NCI-H1417 treated with DMSO at 0.1 percent for 48 hours (cell line): Measurements from ENCODE around the gene AUTS2.
A peak's percentile ranks its signal among the peaks of the same experiment; 100 is the strongest.

Experiments
- DNase-seq: peaks from one replicate; lab custom pipeline; 2025; lab: John Stamatoyannopoulos, UW

The AUTS2 gene

DNA sequence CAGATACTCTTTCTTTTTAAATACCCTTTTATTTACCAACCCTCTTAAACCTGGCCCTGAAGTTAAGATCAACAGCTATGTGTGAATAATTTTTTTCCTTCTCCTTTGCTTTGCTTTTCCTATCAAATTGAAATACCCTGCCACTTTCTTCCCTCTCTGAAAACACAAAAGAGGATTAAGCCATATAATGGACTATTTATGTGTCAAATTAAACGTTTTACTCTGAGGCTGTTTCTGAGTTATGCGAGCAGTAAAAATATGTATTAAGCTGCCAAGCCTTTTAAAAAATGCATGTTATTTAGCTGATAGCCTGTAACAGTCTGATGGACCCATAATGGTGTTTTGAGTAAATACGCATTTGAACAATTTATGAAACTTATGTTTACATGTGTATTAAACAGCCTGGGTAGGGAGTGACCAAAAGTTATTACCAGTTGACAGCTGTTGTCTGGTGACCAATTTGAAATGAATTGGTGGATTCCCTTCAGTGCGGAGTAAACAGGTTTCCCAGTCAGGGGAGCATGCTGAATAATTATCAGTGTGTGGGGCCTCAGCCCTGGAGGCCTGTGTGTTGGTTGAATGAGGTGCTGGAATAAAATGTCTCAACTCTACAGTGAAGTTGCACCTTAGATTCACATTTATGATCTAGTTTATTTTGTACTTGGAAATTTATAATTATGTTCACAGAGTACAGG lies 89.6 kb downstream of the AUTS2 start:
- peak; percentile 74 for DNase-seq

DNA sequence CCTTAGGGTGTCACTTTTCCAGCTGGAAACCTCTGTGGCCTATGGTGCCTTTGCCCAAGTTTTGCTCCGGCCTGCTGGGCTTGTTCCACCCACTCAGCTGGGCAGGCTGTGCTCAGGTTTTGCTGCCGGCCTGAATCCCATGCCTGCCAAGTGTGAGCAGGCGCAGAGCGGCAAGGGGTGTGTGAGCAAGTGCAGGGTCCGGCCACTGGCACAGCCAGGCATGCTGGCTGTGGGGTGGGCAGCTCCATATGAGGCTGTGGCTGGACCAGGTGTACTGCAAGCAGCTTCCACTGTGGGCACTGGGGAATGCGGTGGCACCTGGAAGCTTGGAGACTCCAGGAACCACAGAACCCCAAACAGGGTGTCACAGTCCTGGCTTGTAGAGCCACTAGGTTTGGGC lies 92.1 kb downstream of the AUTS2 start:
- no peak for DNase-seq

DNA sequence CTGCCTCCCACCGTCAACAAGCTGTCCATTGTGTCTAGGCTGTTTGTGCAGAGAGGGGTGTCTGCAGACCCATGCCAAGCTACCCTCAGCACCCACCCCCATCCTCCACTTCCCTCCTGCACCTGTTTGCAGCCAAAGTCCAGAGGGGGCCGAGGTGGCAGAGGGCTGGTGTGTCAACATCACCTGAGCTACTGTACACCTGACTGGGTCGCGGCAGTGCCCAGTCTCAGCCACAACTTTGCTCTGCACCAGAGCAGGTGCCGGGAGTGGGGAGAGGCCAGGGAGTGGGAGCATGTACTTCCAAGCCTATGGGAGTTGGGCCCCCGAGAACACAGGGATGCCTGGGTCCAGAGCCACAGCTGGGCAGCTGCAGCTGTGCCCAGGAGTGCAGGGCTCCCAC lies 93.1 kb downstream of the AUTS2 start:
- DNase-seq: no peak

DNA sequence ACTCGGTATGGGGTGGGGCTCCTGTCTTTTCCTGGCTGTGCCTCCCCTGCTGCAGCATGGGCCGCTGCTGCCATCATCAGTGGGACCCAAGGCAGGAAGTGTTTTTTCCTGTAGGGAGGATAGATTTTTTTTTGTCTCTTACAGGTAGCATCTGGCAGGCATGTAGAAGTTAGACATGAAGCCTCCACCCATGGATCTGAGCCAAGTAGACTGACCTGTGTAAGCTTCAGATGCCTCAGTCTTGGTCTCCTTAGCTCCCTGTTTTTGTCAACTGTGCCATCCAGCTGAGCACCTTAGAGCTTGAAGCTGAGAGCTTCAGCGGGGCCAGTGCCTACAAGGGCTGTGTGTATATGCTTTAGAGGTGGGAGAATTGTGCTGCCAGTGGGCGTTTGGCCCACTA lies 93.5 kb downstream of the AUTS2 start:
- DNase-seq: no peak

DNA sequence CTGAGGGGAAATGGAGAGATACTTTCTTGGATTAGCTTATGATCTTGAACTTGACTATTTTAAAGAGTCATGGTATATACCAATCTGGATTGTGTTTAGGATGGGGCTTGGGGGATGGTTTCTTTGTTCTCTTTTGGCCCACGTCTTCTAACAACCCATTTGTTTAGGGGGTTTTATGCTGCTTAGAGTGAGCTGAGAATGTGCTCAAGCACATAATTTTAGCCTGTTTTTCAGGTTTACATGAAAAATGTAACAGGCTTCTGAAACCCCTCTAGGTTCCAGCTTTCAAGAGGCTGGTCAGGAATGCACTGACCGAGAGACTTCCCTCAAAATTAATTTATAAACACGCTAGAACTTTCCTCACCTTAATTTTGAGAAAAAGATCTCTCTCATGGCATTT lies 94.3 kb downstream of the AUTS2 start:
- DNase-seq: no peak

DNA sequence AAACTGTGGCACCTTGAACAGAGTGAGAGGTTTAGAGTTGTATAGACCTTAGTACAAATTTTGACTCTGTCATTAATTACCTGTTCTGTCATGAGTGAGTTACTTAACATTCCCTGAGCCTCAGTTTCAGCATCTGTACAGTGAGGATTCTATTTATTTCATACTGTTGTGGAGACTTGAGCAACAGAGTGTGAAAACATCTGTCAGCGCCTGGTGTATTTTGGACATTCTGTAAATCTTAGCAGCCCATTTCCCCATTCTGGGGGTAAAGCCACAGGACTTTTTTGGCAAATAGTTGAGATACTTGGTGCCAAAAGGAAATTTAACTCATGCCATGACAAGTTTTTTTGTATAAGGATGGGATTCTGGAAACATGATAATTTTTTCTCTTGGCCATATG lies 94.8 kb downstream of the AUTS2 start:
- DNase-seq: no peak

DNA sequence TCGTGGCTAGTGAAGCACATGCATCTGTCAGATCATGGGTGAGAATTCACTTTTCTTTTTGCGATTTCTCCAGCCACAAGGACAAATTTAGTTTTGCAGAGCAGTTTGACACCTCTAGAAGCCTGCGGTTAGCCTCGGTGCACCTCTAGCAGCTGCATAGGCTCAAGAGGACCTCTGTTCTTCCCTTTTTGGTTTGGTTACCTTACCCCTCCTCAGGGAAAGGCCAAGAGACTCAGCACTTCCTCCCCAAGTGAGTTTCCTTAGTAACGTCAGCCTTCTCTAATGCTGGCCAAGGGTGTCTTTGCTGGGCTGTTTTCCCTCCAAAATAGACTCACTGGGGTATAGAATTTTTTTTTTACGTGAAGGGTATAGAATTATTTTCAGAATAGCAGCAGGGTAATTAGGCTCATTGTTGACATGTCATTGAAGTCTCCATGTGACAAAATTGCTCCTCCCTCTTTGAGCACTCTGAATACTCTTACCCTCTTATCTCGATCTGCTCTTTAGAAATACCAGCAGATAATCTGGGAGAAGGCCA lies 97.8 kb downstream of the AUTS2 start:
- DNase-seq: no peak

DNA sequence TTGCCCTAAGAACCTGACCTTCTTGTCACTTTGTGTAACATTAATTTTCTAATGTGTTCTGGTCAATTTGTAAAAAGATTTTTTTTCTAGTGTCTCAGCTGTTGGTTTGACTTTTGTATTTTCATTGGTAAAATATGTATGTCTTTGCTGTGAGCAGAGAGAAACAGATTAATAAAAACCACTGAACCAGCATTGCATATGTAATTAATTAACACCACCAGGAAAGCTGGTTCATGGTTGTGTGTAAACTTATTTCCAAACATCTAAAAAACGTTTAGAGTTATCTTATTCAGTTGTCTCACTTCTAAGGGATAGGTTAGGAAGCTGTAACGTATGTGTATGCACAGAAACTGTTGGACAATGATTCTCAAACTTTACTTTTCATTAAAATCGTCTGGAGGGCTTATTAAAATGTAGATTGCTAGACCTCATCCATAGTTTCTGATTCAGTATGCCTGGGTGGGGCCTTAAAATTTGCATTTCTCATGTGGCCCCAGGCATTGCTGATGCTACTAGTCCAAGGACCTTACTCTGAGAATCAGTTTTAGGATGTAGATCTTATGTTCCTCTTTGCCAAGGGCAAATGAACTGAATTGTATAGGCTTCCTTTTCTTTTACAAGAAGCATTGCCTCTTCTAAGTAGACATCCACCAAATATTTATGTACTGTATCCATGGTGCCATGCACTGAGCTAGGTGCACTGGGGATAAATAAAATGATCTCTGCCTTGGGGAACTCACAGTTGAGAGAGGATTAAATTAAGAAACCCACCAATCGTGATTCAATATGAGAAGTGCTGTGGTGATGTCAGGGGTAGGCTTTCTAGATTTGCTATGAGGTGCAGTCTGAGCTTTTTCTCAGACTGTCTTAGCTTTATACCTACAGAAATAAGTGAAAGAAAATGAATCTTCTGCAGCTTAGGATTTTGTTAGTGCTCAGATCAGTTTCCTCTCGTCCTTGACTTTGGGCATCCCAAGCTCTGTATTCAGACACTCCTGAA lies 98.7 kb downstream of the AUTS2 start:
- no peak for DNase-seq

DNA sequence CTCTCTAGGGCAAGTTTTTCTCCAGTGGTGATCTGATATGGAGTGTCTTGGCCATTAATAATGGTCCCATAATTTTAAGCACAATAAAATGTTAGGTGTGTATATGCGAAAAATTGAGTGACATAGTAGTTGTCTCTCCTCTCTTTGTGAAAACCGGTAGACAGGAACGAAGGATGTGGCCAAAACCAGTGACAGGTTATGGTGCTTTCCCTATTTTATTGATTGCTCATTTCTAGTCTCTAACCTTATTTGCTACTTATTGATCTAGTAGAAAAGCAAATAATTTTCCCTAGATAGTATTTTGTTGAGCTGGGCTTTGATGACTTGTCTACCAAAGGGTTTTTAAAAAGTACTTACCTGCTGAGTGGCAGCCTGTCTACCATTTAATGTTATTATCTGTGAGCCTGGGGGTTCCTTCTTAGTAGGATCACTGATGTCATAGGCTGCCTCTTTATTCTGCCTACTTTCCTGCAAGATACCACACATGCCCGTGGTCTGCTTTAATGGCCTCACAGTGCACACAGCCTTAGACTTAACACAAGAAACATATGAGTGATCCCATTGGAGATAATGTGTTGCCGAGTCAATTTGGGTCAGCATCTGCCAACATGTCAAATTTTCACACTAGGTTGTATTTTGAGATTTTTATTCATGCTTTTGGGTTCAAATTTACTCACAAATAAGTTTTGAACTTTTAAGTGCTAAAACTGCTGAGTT lies 100.0 kb downstream of the AUTS2 start:
- no peak for DNase-seq

DNA sequence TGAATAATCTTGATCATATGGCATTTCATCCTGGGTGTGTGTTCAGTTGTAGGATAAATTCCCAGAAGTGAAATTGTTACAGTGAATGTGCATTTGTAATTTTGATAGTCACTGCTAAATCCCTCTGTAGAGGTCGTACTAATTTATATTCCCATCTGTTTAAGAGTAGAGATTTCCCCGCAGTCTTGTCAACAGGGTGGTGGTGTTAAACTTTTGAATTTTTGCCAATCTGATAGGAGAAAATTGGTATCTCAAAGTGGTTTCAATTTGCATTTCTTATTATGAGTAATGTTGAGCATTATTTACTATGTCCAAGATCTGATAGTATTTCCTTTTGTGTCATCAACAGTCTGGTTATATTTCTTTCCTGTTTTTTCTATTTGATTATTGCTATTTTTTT lies 101.7 kb downstream of the AUTS2 start:
- DNase-seq: no peak

DNA sequence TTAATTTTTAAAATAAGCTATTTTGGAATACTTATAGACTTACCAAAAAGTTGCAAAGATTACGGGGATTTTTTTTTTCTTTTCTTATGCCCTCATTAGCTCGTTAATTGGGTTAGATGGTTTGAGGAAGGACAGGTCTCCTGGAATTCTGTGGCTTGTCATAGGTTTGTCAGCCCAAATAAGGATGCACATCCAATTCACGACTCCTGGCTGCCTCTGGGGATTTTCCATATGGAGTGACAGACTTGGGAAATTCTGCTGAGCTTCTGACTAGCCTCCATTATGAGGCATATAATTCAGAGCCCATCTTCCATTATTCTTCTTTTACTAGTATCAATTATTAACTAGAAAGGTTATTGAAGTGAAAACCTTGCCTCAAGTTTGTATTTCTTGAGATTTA lies 102.1 kb downstream of the AUTS2 start:
- DNase-seq: no peak

DNA sequence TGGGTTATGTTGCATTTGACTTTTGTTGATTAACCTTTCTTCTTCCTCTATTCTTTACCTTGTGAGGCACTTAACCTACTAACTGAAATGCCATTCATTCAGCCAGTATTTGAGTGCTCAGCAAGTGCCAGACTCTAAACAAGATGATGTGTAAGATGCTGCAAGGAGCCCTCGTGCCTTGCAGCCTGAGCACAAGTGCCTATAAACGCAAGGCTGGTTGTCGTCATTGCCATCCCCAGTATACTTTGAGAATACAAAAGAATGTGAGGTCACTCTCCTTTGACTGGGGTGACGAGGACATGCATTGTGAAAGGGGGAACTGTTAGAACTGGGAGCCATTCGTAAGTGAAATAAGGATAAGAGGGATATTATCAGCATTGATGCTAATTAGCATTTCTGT lies 103.0 kb downstream of the AUTS2 start:
- no peak for DNase-seq

DNA sequence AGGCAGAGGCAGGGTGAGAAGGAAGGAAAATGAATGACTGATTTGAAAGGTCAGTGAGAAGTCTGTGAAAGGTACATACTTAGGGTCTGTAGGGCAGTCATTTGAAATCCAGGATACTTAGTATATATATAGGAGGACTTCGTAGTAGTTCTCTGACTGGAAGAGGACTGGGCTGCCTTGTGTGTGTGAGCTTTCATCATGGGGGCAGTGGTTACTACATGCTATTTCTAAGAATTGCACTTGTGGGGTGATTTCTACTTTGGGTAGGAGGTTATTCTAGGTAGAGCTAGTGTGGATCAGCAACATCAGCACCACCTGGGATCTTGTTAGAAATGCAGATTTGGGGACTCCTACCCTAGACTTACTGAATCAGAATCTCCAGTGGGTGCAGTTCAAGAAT lies 104.1 kb downstream of the AUTS2 start:
- no peak for DNase-seq

DNA sequence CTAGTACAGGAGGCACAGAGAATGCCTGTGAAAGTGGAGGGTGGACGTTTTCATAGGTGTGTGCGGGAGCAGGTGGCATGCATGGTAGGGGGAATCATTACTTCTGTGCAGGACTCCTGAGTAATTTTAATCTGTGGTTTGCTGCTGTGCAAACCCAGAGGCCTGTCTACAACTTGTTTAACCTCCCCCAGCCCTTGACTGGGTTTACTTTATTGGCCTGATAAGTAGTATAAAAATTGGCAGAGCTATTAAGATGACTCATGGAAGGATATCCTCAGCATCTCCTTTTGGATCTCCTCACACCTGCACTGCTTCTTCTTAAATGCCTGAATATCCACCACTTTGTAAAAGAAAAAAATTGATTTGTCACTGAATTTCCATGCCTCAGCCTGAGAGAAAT lies 104.8 kb downstream of the AUTS2 start:
- DNase-seq: no peak

DNA sequence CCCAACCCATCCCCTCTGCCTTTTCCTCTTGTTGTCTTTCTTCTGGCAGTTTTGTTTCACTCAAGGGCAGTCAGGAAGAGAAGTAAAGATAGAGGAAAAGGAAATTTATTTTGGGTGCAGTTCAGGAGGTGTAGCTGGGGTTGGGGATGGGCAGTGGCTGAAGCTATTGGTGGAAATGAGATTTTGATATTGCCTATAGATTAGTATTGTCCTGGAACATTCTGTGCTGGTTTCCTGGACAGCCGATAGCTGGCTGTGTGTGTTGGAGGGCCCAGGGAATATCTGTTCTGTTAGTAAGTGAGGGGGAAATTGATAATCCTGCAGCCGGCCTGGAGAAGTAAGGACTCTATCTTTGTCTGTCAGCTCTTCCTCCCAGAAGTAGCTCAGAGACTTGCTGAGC lies 107.8 kb downstream of the AUTS2 start:
- no peak for DNase-seq

DNA sequence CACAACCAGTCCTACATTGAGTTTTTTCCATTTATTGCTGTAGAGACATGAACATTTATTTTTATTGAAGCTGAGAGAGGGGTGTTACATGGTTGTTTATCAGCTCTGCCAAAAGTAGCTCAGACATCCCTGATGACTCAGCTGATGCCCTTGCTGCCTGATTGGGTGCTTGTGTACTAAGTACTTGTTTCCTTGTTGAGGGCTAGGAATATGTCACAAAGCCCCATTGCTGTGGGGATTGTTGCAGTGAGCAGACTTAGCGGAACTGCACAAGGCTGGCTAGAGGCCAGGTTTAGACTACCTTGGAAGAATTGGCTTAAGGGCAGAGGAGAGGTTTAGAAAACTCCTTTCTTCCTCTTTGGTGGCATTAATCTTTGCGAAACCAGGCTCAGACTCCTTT lies 110.6 kb downstream of the AUTS2 start:
- DNase-seq: no peak

DNA sequence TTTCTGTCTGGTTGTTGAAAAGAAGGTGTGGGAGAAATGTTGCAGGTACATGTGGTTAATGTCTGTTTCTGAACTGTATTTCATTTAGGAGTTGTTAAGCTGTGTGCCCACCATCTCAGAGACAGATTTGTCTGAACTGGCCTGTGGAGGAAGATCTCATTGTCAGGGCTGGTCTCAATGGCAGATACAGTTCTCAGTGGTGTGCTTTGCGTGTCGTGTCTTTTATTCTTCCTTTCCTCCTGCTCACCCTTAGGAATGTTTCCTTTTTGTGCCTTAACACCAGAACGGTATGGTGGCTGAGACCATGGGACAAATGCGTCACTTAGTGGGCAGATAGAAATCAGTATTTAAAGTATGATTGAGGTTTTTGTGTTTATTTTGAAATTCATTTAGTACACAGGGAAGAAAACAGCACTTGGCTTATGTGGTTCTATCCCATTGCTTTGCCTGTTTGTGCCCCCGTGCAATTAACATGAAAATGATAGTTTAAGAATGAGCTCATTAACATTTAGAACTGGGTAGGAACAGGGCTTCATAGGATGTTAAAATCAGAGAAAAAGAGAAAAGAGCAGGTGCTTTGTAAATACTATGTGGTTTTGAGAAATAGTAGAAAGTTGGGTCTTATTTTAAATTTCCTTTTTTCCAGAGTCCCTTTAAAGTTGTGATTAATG lies 112.6 kb downstream of the AUTS2 start:
- DNase-seq: no peak

DNA sequence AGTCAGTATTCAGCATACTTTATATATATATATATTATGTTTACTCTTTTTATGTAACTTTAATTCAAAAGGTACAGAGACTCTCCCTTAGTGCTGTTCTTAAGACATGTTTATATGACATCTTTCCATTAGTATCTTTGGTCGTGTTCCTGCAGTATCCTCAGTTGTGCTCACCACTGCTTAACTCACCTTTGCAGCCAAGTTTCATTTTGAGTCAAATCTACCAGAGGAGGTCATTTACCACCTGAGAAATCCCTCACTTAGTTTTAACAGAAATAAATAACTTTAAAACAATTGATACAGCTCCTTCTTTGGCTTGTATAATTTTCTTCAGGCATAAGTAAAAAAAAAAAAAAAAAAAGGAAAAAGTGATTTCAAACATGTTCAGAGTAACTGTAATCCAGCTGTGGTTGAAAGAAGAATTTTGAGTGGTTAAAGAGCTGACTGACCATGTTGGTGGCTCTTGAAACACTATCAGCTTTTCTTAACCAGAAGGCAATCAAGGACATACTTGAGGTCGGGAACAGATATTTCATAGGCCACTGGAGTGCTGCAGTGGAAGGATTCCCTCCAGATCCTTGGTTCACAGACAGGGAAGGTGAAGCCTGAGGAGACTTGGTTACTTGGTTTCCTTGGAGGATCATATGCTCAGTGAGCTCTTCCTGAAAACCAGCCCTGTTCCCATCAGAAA lies 116.8 kb downstream of the AUTS2 start:
- no peak for DNase-seq

DNA sequence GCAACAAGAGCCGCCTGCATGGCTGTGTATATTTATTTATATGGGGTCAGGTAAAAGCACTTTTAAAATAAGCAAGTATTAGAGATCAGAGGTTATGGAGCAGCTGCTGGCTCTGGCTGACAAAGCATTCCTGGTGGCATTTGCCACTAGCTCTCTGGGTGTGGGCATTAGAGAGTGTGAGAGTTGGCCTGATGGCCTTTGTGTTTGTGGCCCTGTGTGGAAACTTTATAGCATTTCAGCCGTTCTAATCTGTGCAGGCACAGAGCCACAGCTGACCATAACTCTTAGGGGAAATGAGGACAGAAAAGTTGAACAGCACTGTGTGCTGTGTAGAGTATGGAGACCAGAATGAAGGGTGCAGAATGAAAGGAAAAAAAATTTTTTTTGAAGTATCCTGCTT lies 118.9 kb downstream of the AUTS2 start:
- no peak for DNase-seq

DNA sequence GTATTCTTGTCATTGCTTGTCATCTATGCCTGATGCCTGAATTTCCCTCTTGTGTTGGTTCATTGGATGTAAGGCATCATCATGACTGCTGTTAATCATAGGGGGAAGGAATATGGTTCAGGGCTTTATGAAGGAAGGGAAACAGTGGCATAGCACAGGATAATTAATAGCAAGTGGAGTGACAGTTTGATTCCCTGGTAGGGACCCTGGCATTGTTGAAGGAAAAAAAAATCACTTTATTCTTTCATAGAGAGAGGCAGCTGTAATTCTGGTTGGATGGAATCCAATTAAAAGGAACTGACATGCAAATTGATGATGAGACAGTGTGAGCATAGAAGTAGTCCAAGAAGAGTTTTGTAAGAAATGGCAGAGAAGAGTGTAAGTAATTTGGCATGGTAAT lies 121.4 kb downstream of the AUTS2 start:
- no peak for DNase-seq

DNA sequence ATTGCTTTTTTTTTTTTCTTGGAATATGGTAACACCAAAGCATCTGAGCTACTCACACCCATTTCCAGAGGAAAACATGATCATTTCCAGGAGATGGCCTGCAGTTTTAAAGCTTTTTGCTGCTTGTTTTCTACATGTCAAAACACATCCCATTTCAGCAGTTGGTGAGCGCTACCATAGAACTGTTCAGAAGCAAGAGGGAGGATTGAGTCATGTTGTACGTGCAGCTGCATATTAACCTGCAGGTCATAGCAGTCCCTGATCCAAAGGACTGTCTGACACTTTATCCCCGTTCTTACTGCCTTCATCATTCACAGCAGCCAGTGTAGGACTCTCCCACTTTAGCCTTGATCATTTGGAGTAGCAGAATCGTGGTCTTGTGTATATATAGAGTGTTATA lies 124.6 kb downstream of the AUTS2 start:
- DNase-seq: no peak
